ENCODE data around the gene FDPS.

Gene FDPS

GRCh38 chr1:155293086-155293749 lies 15.4 kb upstream of the FDPS start:
- no peaks in the 10 kb centered on the region for H3K27me3 ChIP-seq (ENCODE audit: control insufficient read depth, low read length)
- H3F3A ChIP-seq (ENCODE audit: control insufficient read depth, insufficient read depth) = no peaks in the 10 kb centered on the region
- H3K36me3 ChIP-seq (ENCODE audit: control insufficient read depth, low read length) = peaks cover 6% of the 10 kb centered on the region
- H3K27ac ChIP-seq (ENCODE audit: low read depth, low read length) = no peak overlapping the region
- H4K20me1 ChIP-seq (ENCODE audit: control insufficient read depth, insufficient read depth, low read depth, low read length) = no peaks in the 10 kb centered on the region
- no peaks in the 10 kb centered on the region for H3K9me2 ChIP-seq (replicated peaks; ENCODE audit: control insufficient read depth, low read length)
- no peak for TF ChIP-seq CTCF (IDR thresholded peaks at IDR 0.05; ENCODE audit: low read depth, low read length, poor library complexity, severe bottlenecking)
- TF ChIP-seq EZH2phosphoT487 (IDR thresholded peaks at IDR 0.05; ENCODE audit: borderline replicate concordance, low read length) = no peak
- no peaks in the 10 kb centered on the region for H3K79me2 ChIP-seq (ENCODE audit: control insufficient read depth, low read length)
- no peaks in the 10 kb centered on the region for H3K9me3 ChIP-seq (ENCODE audit: control insufficient read depth, insufficient read depth, low read length)
- H3K4me2 ChIP-seq (ENCODE audit: low read length) = no peak overlapping the region
- no peak overlapping the region for H3K4me3 ChIP-seq (ENCODE audit: low read length)
- peaks cover 22% of the 10 kb centered on the region for H3K4me1 ChIP-seq (ENCODE audit: control insufficient read depth, low read length)

GRCh38 chr1:155294520-155295182 lies 14.0 kb upstream of the FDPS start:
- Histone ChIP-seq H4K20me1 (ENCODE audit: control insufficient read depth, insufficient read depth, low read depth, low read length) (no peaks in the 10 kb centered on the region), H3F3A (ENCODE audit: control insufficient read depth, insufficient read depth) (no peaks in the 10 kb centered on the region), H3K9me2 (replicated peaks; ENCODE audit: control insufficient read depth, low read length) (no peaks in the 10 kb centered on the region), H3K4me2 (ENCODE audit: low read length) (no peak overlapping the region), H3K27ac (ENCODE audit: low read depth, low read length) (no peak overlapping the region), H3K79me2 (ENCODE audit: control insufficient read depth, low read length) (no peaks in the 10 kb centered on the region), H3K9me3 (ENCODE audit: control insufficient read depth, insufficient read depth, low read length) (no peaks in the 10 kb centered on the region), H3K36me3 (ENCODE audit: control insufficient read depth, low read length) (no peaks in the 10 kb centered on the region), H3K27me3 (ENCODE audit: control insufficient read depth, low read length) (no peaks in the 10 kb centered on the region), H3K4me3 (ENCODE audit: low read length) (no peak overlapping the region), H3K4me1 (ENCODE audit: control insufficient read depth, low read length) (peaks cover 22% of the 10 kb centered on the region)
- no peak for TF ChIP-seq EZH2phosphoT487 (IDR thresholded peaks at IDR 0.05; ENCODE audit: borderline replicate concordance, low read length)
- TF ChIP-seq CTCF (IDR thresholded peaks at IDR 0.05; ENCODE audit: low read depth, low read length, poor library complexity, severe bottlenecking) = no peak

- no peak overlapping the region for H3K4me2 ChIP-seq (ENCODE audit: low read length)
- no peaks in the 10 kb centered on the region for H3K36me3 ChIP-seq (ENCODE audit: control insufficient read depth, low read length)
- H3K79me2 ChIP-seq (ENCODE audit: control insufficient read depth, low read length) = no peaks in the 10 kb centered on the region
- H4K20me1 ChIP-seq (ENCODE audit: control insufficient read depth, insufficient read depth, low read depth, low read length) = no peaks in the 10 kb centered on the region
- TF ChIP-seq EZH2phosphoT487 (IDR thresholded peaks at IDR 0.05; ENCODE audit: borderline replicate concordance, low read length) = no peak
- TF ChIP-seq CTCF (IDR thresholded peaks at IDR 0.05; ENCODE audit: low read depth, low read length, poor library complexity, severe bottlenecking) = no peak
- no peaks in the 10 kb centered on the region for H3K9me3 ChIP-seq (ENCODE audit: control insufficient read depth, insufficient read depth, low read length)
- no peak overlapping the region for H3K4me3 ChIP-seq (ENCODE audit: low read length)
- no peaks in the 10 kb centered on the region for H3K9me2 ChIP-seq (replicated peaks; ENCODE audit: control insufficient read depth, low read length)
- H3K27ac ChIP-seq (ENCODE audit: low read depth, low read length) = no peak overlapping the region
- no peaks in the 10 kb centered on the region for H3F3A ChIP-seq (ENCODE audit: control insufficient read depth, insufficient read depth)
- peaks cover 22% of the 10 kb centered on the region for H3K4me1 ChIP-seq (ENCODE audit: control insufficient read depth, low read length)
- no peaks in the 10 kb centered on the region for H3K27me3 ChIP-seq (ENCODE audit: control insufficient read depth, low read length)
These were observed 13.3 kb upstream of the FDPS start for GRCh38 chr1:155295183-155295941.
